BE2C (cell line): ENCODE measurements around the gene ARHGAP23.
"Not testable (repeated sequence)": the region's sequence is repeated elsewhere in the genome, so short reads cannot be mapped to it uniquely, and the experiment has no call there.

Source experiments
- DNase-seq: peaks from one replicate; pipeline ENCODE4 v3.0.0-alpha.2; 2020
- H3K27me3 ChIP-seq: fragments of 250-450 bp; sonication (Bioruptor Pico); 2 replicates; pipeline ENCODE4 v1.5.1; 2020; ENCODE audit warnings: mild to moderate bottlenecking
- H3K36me3 ChIP-seq: fragments of 250-450 bp; sonication (Bioruptor Pico); 2 replicates; pipeline ENCODE4 v1.5.1; 2020; ENCODE audit warnings: mild to moderate bottlenecking
- H3K4me1 ChIP-seq: fragments of 250-450 bp; sonication (Bioruptor Pico); 2 replicates; pipeline ENCODE4 v1.5.1; 2020
- H3K4me3 ChIP-seq: 2 replicates; pipeline ENCODE4 v1.5.1; 2011; ENCODE audit warnings: low read depth, low read length
- H3K9me3 ChIP-seq: fragments of 250-450 bp; sonication (Bioruptor Pico); 2 replicates; pipeline ENCODE4 v1.5.1; 2020
- TF ChIP-seq, protein P1 (sequence below): IDR thresholded peaks from 2 replicates; pipeline ENCODE4 v1.5.1; 2012; ENCODE audit warnings: mild to moderate bottlenecking, low read depth, low read length

Gene ARHGAP23

DNA sequence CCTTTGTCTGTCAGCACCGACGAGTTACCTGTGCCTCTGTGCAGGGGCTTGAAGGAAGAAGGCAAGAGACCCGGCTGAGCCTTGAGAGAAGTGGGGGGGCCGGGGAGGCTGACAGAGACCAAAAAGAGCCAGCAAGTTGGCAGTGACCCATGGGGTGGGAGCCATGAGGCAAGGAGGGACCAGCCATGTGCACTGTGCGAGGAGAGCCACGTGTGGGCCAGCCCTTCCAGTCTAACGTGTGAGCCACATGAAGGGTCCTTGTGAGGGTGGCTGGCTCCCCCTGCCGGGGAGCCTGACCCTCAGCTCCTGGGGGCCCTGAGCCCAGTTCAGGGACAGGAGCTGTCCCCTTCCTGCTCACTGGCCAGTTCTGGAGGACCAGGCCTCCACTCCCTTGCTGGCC is 46.4 kb downstream of the ARHGAP23 start:
- not testable (repeated sequence) for H3K4me1 ChIP-seq, H3K4me3 ChIP-seq, H3K36me3 ChIP-seq, H3K27me3 ChIP-seq, H3K9me3 ChIP-seq
- TF ChIP-seq, protein P1, sequence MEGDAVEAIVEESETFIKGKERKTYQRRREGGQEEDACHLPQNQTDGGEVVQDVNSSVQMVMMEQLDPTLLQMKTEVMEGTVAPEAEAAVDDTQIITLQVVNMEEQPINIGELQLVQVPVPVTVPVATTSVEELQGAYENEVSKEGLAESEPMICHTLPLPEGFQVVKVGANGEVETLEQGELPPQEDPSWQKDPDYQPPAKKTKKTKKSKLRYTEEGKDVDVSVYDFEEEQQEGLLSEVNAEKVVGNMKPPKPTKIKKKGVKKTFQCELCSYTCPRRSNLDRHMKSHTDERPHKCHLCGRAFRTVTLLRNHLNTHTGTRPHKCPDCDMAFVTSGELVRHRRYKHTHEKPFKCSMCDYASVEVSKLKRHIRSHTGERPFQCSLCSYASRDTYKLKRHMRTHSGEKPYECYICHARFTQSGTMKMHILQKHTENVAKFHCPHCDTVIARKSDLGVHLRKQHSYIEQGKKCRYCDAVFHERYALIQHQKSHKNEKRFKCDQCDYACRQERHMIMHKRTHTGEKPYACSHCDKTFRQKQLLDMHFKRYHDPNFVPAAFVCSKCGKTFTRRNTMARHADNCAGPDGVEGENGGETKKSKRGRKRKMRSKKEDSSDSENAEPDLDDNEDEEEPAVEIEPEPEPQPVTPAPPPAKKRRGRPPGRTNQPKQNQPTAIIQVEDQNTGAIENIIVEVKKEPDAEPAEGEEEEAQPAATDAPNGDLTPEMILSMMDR: peak; percentile 52
- peak; percentile 78 for DNase-seq

DNA sequence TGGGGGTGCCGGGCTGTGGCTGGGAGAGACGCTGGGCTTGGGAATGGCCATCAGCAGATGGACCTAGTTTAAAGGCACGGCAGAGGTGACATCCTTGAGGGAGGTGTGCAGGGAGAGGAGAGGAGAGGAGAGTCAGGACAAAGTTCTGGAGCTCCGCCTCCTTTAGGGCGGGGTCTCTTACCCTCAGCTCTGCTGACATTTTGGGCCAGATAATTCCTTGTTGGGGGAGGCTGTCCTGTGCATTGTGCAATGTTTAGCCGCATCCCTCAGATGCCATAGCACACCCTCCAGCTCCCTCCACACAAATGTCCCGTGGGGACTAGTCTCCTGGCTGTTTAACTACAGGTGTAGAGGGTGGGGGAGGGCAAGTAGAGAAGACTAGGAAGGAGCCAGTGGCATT is 48.3 kb downstream of the ARHGAP23 start:
- Histone ChIP-seq H3K4me3 (no peak overlapping the region), H3K36me3 (no peaks in the 10 kb centered on the region), H3K9me3 (no peaks in the 10 kb centered on the region), H3K27me3 (no peaks in the 10 kb centered on the region), H3K4me1 (no peaks in the 10 kb centered on the region)
- TF ChIP-seq, protein P1: no peak
- no peak for DNase-seq

DNA sequence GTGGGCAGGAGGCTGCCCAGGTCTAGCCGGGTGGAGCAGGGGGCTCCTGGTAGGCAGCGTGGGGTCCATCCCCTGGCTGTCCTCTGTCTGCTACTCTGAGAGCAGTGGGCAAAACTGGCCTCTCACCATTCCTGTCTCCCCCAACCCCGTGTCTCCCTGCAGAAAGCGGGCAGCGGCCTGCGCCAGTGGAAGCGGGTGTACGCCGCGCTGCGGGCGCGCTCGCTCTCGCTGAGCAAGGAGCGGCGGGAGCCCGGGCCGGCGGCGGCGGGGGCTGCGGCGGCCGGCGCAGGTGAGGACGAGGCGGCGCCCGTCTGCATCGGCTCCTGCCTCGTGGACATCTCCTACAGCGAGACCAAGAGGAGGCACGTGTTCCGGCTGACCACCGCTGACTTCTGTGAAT is 49.2 kb downstream of the ARHGAP23 start:
- H3K9me3 ChIP-seq, DNase-seq, H3K36me3 ChIP-seq, H3K4me1 ChIP-seq, H3K4me3 ChIP-seq, H3K27me3 ChIP-seq: not testable (repeated sequence)

DNA sequence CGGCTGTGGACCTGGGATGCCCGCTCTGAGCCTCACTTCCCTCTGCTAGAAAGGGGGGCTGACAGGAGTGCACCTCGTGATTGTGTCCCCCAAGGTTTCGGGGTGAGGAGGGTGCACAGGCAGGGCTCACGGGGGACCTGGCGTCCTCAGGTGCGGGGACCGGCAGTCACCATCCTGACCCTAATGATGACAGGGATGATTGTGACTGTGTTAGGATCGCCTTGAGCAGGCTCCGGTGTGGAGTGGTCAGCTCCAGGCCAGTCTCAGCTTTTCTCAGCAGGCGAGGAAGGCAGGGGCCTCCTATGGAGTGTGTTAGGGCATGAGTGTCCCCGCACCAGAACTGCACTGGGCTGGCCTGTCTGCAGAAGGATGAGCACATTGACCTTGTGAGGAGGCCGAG is 49.7 kb downstream of the ARHGAP23 start:
- H3K9me3 ChIP-seq, DNase-seq, H3K27me3 ChIP-seq, H3K4me3 ChIP-seq, H3K36me3 ChIP-seq, H3K4me1 ChIP-seq: not testable (repeated sequence)

DNA sequence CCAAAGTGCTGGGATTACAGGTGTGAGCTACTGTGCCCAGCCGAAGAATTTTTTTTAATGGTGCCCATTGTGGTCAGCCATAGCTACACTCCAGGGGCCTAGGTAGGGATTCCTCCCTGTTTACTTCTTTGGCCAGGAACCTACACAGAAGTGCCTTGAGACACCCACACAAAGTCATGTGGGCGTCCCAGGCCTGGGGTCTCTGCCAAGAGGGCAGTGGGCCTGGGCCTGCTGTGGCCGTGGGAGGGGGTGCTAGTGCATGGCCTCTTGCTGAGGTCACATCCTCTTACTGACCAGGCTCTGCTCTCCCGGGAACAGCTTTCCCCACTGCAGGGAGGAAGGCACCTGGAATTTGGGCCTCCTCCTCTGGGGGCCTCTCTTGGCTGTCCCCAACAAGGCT is 50.4 kb downstream of the ARHGAP23 start:
- not testable (repeated sequence) for H3K36me3 ChIP-seq, H3K4me1 ChIP-seq, H3K9me3 ChIP-seq, H3K4me3 ChIP-seq, H3K27me3 ChIP-seq, DNase-seq

DNA sequence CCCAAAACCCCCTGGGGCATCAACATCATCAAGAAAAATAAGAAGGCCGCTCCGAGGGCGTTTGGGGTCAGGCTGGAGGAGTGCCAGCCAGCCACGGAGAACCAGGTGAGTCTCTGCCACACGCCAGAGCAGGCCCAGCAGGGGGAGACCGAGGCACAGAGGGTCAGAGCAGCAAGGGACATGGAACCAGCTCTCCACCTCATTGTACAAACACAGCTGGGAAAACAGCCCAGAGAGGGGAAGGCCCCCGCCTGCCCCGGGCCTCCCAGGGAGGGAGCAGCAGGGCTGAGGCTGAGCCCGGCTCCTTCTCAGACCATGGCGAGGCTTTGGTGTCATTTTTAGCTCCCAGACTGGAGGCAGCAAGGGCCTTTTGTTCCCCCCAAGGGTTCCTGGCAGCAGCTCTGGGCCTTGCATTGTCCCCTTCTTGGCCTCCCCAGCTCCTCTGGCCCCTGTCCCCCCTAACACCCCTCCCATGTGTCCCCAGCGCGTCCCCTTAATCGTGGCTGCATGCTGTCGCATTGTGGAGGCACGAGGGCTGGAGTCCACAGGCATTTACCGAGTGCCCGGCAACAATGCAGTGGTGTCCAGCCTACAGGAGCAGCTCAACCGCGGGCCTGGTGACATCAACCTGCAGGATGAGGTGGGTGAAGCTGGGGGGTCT is 53.9 kb downstream of the ARHGAP23 start:
- not testable (repeated sequence) for H3K4me3 ChIP-seq, H3K36me3 ChIP-seq, H3K4me1 ChIP-seq, DNase-seq, H3K9me3 ChIP-seq, H3K27me3 ChIP-seq

DNA sequence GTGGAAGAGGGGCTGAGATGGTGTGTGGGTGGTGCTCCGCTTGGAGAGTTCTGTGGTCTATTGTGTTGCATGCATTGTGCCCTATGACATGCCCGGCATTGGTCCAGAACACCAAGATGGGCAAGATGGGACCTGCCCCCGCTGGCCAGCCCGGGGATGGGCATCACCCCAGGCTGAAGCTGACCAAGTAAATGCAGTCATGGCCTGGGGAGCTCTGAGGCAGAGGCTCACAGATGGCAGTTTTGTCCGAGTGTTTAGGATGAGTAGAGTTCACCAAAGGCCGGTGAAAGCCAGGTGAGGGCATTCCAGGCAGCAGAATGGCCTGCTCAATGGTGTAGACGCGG is 54.4 kb downstream of the ARHGAP23 start:
- DNase-seq, H3K9me3 ChIP-seq, H3K36me3 ChIP-seq, H3K4me3 ChIP-seq, H3K4me1 ChIP-seq, H3K27me3 ChIP-seq: not testable (repeated sequence)

DNA sequence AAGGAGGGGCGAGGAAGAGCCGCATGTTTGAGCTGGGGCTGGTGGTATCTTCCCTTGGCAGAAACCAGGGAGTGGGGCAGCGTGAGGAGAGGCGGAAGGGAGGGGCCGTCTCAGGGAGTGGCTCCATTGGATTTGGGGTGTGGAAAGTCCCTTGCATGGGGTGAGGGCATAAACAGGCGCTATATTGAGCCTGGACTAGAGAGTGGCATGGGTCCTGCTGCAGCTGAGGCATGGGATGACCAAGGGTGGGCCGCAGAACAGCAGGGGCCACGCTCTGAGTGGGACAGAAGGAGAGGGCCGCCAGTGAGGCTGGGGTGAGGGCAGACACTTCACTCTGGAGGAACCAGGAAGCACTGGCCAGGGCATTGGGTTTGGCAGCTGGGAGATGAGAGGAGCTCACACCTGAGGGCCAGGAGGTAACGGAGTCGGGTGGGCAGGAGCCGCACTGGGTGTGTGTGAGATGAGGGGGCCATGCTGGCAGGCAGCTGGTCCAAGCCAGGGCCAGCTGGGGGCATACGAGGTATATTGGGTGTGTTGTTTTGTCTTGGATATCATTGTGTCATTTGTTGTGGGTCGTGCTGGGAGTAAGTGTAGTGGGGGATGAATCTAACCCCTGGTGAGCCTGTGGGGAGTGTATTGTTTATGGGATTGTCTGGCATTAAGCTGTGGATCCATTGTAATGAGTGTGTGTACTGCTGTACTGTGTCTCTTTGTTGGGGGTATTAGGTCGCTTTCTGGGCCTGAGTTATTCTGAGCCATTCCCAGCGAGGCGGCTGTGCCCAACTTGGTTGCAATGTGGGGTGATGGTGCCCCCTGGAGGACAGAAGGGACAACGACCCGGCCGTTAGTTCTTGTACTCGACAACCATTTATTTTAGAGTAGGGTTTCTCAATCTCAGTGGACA is 56.2 kb downstream of the ARHGAP23 start:
- H3K9me3 ChIP-seq, H3K27me3 ChIP-seq, H3K4me3 ChIP-seq, H3K36me3 ChIP-seq, H3K4me1 ChIP-seq: not testable (repeated sequence)
- TF ChIP-seq, protein P1: peak; percentile 80
- DNase-seq: peak; percentile 79

DNA sequence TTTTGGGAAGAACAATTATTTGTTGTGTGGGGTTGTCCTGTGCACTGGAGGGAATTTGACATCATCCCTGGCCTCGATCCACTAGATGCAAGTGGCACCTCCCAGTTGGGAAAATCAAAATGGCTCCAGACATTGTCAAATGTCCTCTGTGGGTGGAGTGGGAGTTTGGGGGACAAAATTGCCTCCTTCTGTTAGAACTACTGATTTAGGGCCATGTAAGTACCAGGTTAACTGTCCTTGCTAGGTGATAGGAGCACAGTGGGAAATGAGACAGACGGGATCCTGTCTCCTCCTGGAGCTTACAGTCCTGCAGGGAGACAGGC is 56.8 kb downstream of the ARHGAP23 start:
- no peaks in the 10 kb centered on the region for H3K9me3 ChIP-seq
- TF ChIP-seq, protein P1: no peak
- H3K27me3 ChIP-seq: no peaks in the 10 kb centered on the region
- H3K4me1 ChIP-seq: no peaks in the 10 kb centered on the region
- no peaks in the 10 kb centered on the region for H3K36me3 ChIP-seq
- no peak for DNase-seq
- H3K4me3 ChIP-seq: no peak overlapping the region

DNA sequence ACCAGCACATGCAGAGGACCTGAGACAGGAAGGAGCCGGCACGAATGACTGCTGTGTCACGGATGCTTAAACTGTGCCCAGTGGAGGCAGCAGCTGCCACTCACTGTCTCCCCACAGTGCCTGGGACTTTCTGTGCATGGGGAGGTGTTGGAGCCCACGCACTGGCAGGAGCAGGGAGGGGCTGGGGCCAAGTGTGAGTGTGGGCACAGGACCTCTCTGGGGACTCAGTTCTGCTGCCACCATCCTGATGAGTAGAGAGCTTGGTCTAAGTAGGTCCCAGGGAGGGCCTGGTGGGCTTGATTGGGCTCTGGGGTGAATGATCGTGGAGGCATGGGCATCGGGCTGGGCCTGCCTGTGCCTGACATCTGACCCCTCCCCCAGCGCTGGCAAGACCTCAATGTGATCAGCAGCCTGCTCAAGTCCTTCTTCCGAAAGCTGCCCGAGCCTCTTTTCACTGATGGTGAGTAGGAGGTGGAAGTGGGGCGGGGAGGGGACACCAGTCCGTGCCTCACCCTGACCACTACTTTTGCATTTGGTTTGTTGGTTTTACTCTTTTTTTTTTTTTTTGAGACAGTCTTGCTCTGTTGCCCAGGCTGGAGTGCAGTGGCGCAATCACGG is 57.5 kb downstream of the ARHGAP23 start:
- H3K4me1 ChIP-seq, H3K27me3 ChIP-seq, H3K4me3 ChIP-seq, DNase-seq, H3K9me3 ChIP-seq, H3K36me3 ChIP-seq: not testable (repeated sequence)

DNA sequence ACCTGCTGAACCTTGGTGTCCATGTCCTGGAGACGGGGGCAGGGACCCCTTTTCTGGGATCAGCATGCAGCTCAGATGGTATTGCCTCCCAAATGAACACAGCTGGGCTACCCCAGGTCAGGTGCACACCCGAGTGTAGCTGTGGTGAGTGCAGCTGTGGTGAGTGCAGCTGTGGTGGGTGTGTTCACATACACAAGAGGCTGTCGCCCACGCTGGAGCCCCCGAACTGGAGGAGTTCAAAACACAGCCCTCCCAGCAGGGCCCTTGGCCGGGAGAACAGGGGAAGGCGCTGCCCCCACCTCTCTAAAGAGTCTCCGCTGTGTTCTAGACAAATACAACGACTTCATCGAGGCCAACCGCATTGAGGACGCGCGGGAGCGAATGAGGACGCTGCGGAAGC is 61.5 kb downstream of the ARHGAP23 start:
- DNase-seq, H3K4me1 ChIP-seq, H3K27me3 ChIP-seq, H3K4me3 ChIP-seq, H3K36me3 ChIP-seq, H3K9me3 ChIP-seq: not testable (repeated sequence)
